ENCODE measurements around the gene MYO5A.

- TF ChIP-seq CTCF (IDR thresholded peaks at IDR 0.05) (no peak), BHLHE40 (IDR thresholded peaks at IDR 0.05; ENCODE audit: low read depth, low read length) (no peak), POLR2A (IDR thresholded peaks at IDR 0.05; ENCODE audit: low read length) (no peak), ELK1 (IDR thresholded peaks at IDR 0.05; ENCODE audit: low read depth, low read length) (no peak)
Measured at GRCh38 chr15:52424856-52425431, 103.7 kb downstream of the MYO5A start.
